ENCODE measurements around the gene MYLK4.

MYLK4 gene

DNA sequence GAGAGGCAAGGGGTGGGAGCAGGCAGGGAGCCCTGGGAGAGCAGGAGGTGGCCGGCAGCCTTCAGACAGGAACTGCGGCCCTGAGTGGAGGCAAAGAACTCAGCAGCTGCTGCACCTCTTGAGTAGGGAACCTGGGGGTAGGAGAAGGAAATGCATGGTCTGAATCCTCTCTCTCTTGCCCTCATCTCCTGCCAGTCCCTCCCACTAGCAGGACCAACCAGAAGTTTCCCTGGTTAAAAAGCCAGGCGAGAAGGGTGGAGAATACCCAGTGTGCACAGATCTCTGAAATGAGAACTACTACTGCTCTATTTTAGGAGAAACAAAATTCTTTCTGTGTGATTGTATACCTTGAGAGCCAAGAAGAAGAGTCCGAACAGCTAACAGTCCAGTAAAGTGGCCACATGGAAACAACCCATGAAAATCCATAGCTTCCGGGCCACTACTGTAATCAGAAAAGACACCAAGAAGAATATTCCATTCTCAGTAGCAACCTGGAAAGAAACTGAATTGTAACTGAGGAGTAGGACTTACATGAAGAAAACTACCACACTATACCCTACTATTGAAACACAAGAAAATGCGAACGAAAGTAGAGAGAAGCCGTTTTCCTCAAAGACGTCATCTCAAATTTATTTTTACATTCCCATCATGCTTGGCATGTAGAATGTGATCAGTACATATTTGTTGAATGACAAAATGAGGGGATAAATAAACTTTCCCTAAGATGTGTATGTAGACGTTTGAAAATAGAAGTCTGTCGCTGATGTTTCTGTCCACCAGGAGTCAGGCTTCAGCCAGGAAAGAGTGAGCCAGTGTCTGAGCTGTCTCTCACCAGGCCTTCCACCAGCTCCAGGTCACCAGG is 40.1 kb upstream of the MYLK4 start:
- Mint-ChIP-seq H3K36me3 (ENCODE audit: insufficient read depth) (peaks cover 8% of the 10 kb centered on the region), H3K27me3 (no peaks in the 10 kb centered on the region), H3K9me3 (no peaks in the 10 kb centered on the region), H3K4me3 (no peak overlapping the region), H3K4me1 (peaks cover 36% of the 10 kb centered on the region), H3K27ac (ENCODE audit: low read depth) (no peak overlapping the region)
- ATAC-seq (replicated peaks; ENCODE audit: extremely low read depth, poor library complexity, severe bottlenecking): peak; percentile 55
- DNase-seq (ENCODE audit: low spot score in 2 of 2): peak in 1 of 2 donors; percentile 22

DNA sequence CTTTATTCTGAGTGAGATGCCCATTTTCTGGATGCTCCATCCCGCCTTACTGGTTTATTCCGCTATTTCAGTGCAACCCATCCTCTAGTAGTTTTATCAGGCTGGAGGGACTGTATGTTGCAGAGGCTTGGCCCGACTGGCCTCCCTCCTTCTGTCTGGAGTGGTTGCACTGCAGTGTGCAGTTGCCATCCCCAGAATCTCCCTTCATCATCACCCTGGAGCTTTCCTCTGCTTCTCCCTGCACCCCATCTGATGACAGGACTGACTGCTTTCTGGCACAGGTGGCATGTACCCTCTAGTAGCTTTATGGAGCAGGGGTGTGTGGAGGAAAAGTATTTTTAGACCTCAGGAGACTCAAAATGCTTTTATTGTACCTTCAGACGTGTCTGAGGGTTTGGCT is 35.5 kb upstream of the MYLK4 start:
- Mint-ChIP-seq H3K36me3 (ENCODE audit: insufficient read depth) (peaks cover 22% of the 10 kb centered on the region), H3K27me3 (no peaks in the 10 kb centered on the region), H3K9me3 (no peaks in the 10 kb centered on the region), H3K4me1 (peaks cover 13% of the 10 kb centered on the region), H3K27ac (ENCODE audit: low read depth) (no peak overlapping the region), H3K4me3 (no peak overlapping the region)
- no peak for DNase-seq (ENCODE audit: low spot score in 2 of 2)
- no peak for ATAC-seq (replicated peaks; ENCODE audit: extremely low read depth, poor library complexity, severe bottlenecking)

DNA sequence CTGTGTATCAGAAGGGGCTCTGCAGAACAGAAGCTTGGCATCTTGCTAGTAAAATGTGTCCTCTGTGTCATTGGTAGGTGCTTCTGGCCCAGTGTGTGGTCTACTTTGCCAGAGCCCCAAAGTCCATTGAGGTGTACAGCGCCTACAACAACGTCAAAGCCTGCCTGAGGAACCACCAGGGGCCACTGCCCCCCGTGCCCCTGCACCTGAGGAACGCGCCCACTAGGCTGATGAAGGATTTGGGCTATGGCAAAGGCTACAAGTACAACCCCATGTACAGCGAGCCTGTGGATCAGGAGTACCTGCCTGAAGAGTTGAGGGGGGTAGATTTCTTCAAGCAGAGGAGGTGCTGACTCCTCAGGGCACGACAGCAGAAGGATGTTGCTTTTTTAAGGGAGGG is 34.2 kb upstream of the MYLK4 start:
- H3K27me3 Mint-ChIP-seq: no peaks in the 10 kb centered on the region
- no peak for DNase-seq (ENCODE audit: low spot score in 2 of 2)
- no peak overlapping the region for H3K27ac Mint-ChIP-seq (ENCODE audit: low read depth)
- peaks cover 11% of the 10 kb centered on the region for H3K4me1 Mint-ChIP-seq
- no peaks in the 10 kb centered on the region for H3K9me3 Mint-ChIP-seq
- no peak overlapping the region for H3K4me3 Mint-ChIP-seq
- H3K36me3 Mint-ChIP-seq (ENCODE audit: insufficient read depth): peaks cover 28% of the 10 kb centered on the region
- ATAC-seq (replicated peaks; ENCODE audit: extremely low read depth, poor library complexity, severe bottlenecking): no peak

DNA sequence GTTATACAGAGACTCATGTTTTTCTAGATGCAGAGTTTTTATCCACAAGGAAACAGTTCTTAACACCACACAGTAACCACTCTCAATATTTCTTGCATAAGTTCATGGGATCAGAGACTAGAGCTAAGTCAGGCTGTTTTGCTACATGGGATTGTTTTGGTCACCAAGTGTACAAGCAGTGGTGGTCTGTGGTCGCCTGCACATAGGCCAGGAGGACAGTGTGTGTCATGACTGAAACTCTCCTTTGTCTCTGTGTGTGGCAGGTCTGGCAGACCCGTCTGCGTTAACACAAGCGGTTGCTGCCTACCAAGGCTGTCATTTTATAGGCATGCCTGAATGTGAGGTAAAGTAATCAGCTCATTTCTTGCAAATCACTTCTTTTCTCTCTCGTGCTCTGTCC is 33.3 kb upstream of the MYLK4 start:
- H3K4me1 Mint-ChIP-seq: peaks cover 11% of the 10 kb centered on the region
- H3K36me3 Mint-ChIP-seq (ENCODE audit: insufficient read depth): peaks cover 34% of the 10 kb centered on the region
- H3K9me3 Mint-ChIP-seq: no peaks in the 10 kb centered on the region
- no peaks in the 10 kb centered on the region for H3K27me3 Mint-ChIP-seq
- no peak for DNase-seq (ENCODE audit: low spot score in 2 of 2)
- no peak for ATAC-seq (replicated peaks; ENCODE audit: extremely low read depth, poor library complexity, severe bottlenecking)
- H3K27ac Mint-ChIP-seq (ENCODE audit: low read depth): no peak overlapping the region
- no peak overlapping the region for H3K4me3 Mint-ChIP-seq

DNA sequence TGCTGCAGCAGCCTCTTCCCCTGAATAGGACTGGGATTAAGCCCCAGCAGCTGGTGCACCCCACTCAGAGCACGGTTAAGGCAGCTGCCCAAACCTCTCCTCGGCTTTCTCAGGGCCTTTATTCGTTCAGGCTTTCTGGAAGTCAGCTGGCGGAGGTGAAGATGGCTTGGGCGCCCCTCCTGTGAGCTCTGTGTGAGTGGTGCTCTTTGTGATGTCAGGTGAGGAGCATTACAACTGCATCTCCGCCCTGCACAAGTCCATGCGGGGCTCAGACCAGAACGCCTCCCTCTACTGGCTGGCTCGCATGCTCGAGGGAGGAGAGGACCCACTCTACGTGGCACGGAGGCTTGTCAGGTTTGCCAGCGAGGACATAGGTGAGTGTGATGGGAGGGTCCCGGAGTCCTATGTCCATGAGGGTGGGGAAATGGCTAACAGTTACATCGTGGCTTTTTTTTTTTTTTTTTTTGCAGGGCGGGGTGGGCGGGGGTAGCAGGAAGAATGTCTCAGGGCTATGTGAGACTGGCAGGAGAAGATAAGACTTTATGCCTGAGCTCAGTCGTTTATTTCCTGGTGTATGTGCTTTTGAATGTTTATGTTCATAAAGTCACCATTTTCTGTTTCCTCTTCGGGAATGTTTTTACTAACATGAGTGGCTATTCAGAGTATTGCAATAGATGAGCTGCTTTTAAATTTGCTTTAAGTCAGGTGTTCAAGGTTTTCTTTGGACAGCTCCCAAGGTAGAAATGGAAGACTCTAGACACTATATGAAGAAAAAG is 32.7 kb upstream of the MYLK4 start:
- H3K27ac Mint-ChIP-seq (ENCODE audit: low read depth): no peak overlapping the region
- peaks cover 35% of the 10 kb centered on the region for H3K36me3 Mint-ChIP-seq (ENCODE audit: insufficient read depth)
- H3K4me3 Mint-ChIP-seq: no peak overlapping the region
- no peaks in the 10 kb centered on the region for H3K27me3 Mint-ChIP-seq
- ATAC-seq (replicated peaks; ENCODE audit: extremely low read depth, poor library complexity, severe bottlenecking): no peak
- H3K4me1 Mint-ChIP-seq: peaks cover 14% of the 10 kb centered on the region
- H3K9me3 Mint-ChIP-seq: no peaks in the 10 kb centered on the region
- no peak for DNase-seq (ENCODE audit: low spot score in 2 of 2)

DNA sequence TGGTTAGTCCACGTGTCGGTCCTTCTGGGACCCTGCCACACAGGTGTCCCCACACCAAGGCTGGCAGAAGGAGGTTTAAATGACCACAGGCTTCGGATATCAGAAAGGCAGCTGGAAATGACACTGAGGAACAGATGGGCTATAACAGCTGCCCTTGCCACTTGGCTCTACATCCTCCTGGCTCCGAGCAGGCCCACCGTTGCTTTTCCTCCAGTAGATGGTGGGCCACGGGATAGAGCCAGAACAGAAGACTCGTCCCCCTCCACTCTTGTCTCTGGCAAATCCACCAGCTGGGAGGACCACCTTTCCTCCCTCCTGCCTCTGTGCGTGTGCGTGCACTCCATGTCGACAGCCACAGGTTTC is 32.1 kb upstream of the MYLK4 start:
- ATAC-seq (replicated peaks; ENCODE audit: extremely low read depth, poor library complexity, severe bottlenecking) (no peak), DNase-seq (ENCODE audit: low spot score in 2 of 2) (no peak)
- H3K27ac Mint-ChIP-seq (ENCODE audit: low read depth): no peak overlapping the region
- peaks cover 20% of the 10 kb centered on the region for H3K4me1 Mint-ChIP-seq
- no peak overlapping the region for H3K4me3 Mint-ChIP-seq
- H3K36me3 Mint-ChIP-seq (ENCODE audit: insufficient read depth): peaks cover 36% of the 10 kb centered on the region
- H3K9me3 Mint-ChIP-seq: no peaks in the 10 kb centered on the region
- H3K27me3 Mint-ChIP-seq: no peaks in the 10 kb centered on the region

DNA sequence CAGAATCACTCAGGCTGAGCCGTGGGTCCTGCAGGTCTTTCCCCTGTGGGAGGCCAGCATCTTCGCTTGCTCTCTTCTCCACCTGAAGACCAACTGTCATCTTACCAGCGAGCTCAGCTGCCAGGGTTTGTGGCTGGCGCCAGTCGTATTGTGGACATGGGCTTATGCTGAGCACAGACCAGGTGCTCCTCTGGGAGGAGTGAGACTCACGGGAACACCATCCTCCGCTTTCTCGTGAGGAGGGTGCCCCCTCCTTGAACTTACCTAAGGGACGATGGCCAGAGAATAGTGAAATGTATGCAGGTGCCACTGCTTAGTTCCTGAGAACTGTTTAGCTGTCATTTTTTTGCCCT is 31.6 kb upstream of the MYLK4 start:
- DNase-seq (ENCODE audit: low spot score in 2 of 2): no peak
- no peak for ATAC-seq (replicated peaks; ENCODE audit: extremely low read depth, poor library complexity, severe bottlenecking)
- no peaks in the 10 kb centered on the region for H3K9me3 Mint-ChIP-seq
- peaks cover 25% of the 10 kb centered on the region for H3K4me1 Mint-ChIP-seq
- peaks cover 35% of the 10 kb centered on the region for H3K36me3 Mint-ChIP-seq (ENCODE audit: insufficient read depth)
- H3K4me3 Mint-ChIP-seq: no peak overlapping the region
- H3K27me3 Mint-ChIP-seq: no peaks in the 10 kb centered on the region
- no peak overlapping the region for H3K27ac Mint-ChIP-seq (ENCODE audit: low read depth)

DNA sequence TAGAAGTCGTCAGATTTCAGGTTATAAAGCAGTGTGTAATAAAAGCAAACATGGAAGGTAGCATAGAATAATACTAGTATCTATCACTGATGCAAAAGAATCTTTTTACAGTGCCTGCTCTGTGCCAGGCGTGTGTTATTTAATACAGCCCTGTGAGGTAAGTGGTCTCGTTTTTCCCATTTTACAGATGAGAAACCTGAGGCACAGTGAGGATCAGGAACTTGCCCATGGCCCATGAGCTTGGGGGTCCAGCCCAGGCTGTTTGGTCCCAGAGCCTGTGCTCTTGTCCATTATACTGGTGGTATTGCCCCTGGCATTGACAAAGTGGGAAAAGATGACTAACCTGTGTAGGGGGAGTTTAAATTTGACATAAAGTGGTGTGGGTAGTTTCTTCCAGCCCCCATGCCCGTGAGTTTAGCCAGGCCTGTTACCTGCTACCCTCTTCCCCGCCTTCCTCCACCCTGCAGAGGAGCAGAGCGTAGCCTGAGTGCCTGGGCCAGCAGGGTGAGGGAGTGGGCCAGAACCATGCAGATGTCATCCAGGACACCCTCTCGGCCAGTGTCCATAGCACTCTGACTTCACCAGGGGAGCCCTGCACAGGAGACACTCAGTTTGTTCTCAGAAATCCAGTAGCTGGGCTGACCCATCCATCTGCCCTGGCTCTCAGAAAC is 31.1 kb upstream of the MYLK4 start:
- ATAC-seq (replicated peaks; ENCODE audit: extremely low read depth, poor library complexity, severe bottlenecking) (no peak), DNase-seq (ENCODE audit: low spot score in 2 of 2) (no peak)
- Mint-ChIP-seq H3K36me3 (ENCODE audit: insufficient read depth) (peaks cover 34% of the 10 kb centered on the region), H3K9me3 (no peaks in the 10 kb centered on the region), H3K4me1 (peaks cover 25% of the 10 kb centered on the region), H3K27me3 (no peaks in the 10 kb centered on the region), H3K27ac (ENCODE audit: low read depth) (no peak overlapping the region), H3K4me3 (no peak overlapping the region)

DNA sequence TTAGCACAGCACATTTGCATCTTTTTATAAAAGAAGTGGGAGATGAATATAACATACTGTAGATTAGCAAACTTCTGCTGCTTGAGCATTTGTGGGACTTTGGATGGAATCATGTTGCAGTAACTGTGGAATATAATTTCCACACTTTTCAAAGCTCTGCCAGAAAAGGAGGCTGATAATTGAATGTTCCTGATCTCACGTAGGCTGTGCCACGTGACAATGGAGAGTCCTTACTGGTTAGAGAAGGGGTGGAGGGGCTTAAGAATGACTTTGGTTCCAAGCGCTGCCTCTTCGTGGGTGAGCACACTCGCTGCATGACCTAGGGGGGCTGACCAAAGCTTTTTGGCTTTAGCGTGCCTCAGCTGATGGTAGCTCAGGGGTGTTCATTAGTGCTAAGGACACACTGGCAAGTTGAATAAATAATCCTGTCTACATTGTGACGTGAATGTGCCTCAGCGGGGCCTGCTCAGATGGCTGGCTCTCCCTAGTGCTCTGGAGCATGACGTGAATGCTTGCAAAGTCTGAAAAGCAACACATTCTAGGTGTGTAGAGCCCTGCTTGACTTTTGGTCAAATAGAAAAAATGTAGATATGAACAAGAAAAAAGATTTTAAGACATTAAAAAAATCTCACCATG is 29.5 kb upstream of the MYLK4 start:
- H3K36me3 Mint-ChIP-seq (ENCODE audit: insufficient read depth): peaks cover 35% of the 10 kb centered on the region

DNA sequence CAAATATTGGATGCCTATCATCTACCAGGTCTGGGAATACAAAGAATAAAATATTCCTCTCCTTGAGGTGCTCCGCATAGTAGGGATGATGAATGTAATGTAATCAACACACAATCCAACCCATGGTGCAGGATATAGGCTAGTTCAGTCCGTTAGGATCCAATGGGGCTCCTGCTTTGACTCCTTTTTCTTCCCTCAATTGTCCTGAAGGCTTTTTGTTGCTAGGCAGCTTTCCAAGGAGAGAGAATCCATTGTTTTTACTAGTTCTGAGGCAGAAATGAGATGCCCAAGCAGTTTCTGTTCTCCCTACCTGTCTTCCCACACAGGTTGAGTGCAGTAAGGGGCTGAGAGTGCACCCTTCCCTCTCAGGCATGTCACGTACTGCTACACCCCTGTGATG is 26.5 kb upstream of the MYLK4 start:
- peaks cover 59% of the 10 kb centered on the region for H3K4me1 Mint-ChIP-seq
- peak overlapping the region; percentile 66 for H3K27ac Mint-ChIP-seq (ENCODE audit: low read depth)

More for the DNA sequence above, 29.5 kb upstream of the MYLK4 start:
- peaks cover 37% of the 10 kb centered on the region for H3K4me1 Mint-ChIP-seq
- H3K4me3 Mint-ChIP-seq: no peak overlapping the region
- ATAC-seq (replicated peaks; ENCODE audit: extremely low read depth, poor library complexity, severe bottlenecking) (no peak), DNase-seq (ENCODE audit: low spot score in 2 of 2) (no peak)
- no peaks in the 10 kb centered on the region for H3K9me3 Mint-ChIP-seq
- H3K27ac Mint-ChIP-seq (ENCODE audit: low read depth): no peak overlapping the region
- no peaks in the 10 kb centered on the region for H3K27me3 Mint-ChIP-seq

DNA sequence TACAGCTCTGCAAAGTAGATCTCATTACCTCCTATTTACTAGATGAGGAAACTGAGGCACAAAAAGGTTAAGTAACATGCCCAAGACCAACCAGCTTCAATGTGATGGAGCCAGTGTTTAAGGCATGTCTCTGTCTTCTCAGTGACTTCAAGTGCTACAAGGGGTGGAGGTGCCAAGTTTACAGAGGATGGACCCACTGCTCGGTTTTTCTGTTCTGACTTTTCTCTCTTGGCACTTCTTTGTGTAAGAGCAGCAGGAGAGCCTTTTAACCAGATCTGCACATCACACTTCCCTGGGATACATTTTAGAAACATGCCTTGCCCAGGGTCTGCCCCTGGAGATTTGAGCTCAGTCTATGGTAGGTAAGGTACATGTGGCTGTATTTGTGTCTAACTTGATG is 24.3 kb upstream of the MYLK4 start:
- ATAC-seq (replicated peaks; ENCODE audit: extremely low read depth, poor library complexity, severe bottlenecking) (no peak), DNase-seq (ENCODE audit: low spot score in 2 of 2) (no peak)
- H3K27ac Mint-ChIP-seq (ENCODE audit: low read depth): no peak overlapping the region
- peaks cover 65% of the 10 kb centered on the region for H3K4me1 Mint-ChIP-seq
- H3K36me3 Mint-ChIP-seq (ENCODE audit: insufficient read depth): peaks cover 34% of the 10 kb centered on the region
- H3K4me3 Mint-ChIP-seq: peak overlapping the region; percentile 12
- no peaks in the 10 kb centered on the region for H3K27me3 Mint-ChIP-seq
- no peaks in the 10 kb centered on the region for H3K9me3 Mint-ChIP-seq

More for the DNA sequence above, 26.5 kb upstream of the MYLK4 start:
- H3K4me3 Mint-ChIP-seq: no peak overlapping the region
- H3K36me3 Mint-ChIP-seq (ENCODE audit: insufficient read depth): peaks cover 35% of the 10 kb centered on the region
- DNase-seq (ENCODE audit: low spot score in 2 of 2) (no peak), ATAC-seq (replicated peaks; ENCODE audit: extremely low read depth, poor library complexity, severe bottlenecking) (no peak)
- no peaks in the 10 kb centered on the region for H3K27me3 Mint-ChIP-seq
- no peaks in the 10 kb centered on the region for H3K9me3 Mint-ChIP-seq

DNA sequence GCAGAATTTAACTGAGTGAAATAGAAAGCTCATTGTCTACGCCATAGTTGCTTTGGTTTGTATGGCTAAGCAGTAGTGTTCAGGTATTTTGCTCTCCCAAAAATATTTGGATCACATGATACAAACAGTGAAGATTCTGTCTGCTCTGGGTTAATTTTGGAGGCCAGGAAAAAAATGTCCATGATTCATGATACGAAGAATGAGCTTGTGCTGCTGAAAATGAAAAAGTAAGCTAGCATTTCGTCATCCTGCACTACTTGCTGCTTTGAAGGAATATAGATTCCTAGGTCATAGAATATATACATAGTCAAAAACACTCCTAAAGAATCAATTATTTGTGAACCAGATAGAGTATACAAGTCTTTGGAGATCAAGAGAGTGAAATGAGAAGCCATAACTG is 22.7 kb upstream of the MYLK4 start:
- Mint-ChIP-seq H3K4me1 (peaks cover 75% of the 10 kb centered on the region), H3K9me3 (no peaks in the 10 kb centered on the region), H3K4me3 (no peak overlapping the region), H3K27me3 (no peaks in the 10 kb centered on the region), H3K27ac (ENCODE audit: low read depth) (no peak overlapping the region), H3K36me3 (ENCODE audit: insufficient read depth) (peaks cover 30% of the 10 kb centered on the region)
- ATAC-seq (replicated peaks; ENCODE audit: extremely low read depth, poor library complexity, severe bottlenecking) (no peak), DNase-seq (ENCODE audit: low spot score in 2 of 2) (no peak)
